K562 (cell line): ENCODE measurements around the gene USF2. TPM values are rescaled to one million over a fixed set of nuclear protein-coding genes. Genes with fewer than 3 reads are reported as not detected.

Experiments
- ATF7 ChIP-seq: fragments of 450-650 bp; IDR thresholded peaks from 2 replicates; pipeline ENCODE4 v1.7.1; 2014; ENCODE audit warnings: mild to moderate bottlenecking, moderate library complexity
- CHD7 ChIP-seq: fragments of 200-600 bp; sonication (generic); IDR thresholded peaks from one replicate; pipeline ENCODE4 v1.6.1; 2012; ENCODE audit warnings: mild to moderate bottlenecking, low read depth, low read length, inconsistent platforms
- FOXK2 ChIP-seq, 2 experiments: fragments of 450-650 bp; IDR thresholded peaks in 1 of 2; conservative IDR thresholded peaks in 1 of 2; 2 replicates each; pipeline ENCODE4 v1.6.1; 2016; ENCODE audit warnings: low read depth in 2 of 2, mild to moderate bottlenecking in 1 of 2
- LEF1 ChIP-seq: fragments of 450-650 bp; IDR thresholded peaks from 2 replicates; pipeline ENCODE4 v1.6.1; 2016; ENCODE audit warnings: mild to moderate bottlenecking
- MYC ChIP-seq, 2 experiments: fragments of 250-450 bp in 1 of 2; sonication (Bioruptor Pico) in 1 of 2; IDR thresholded peaks; 2 replicates each; pipeline versions ENCODE4 v1.5.1 to v1.6.1; 2012 to 2021; ENCODE audit warnings: low read depth in 2 of 2, borderline replicate concordance in 1 of 2, improper control_type of control experiment in 1 of 2, low read length in 1 of 2, mild to moderate bottlenecking in 1 of 2, moderate library complexity in 1 of 2
- POLR2B ChIP-seq: fragments of 450-650 bp; IDR thresholded peaks from 2 replicates; pipeline ENCODE4 v1.6.1; 2018; ENCODE audit warnings: low read depth; ENCODE audit not compliant: partially characterized antibody
- POU5F1 ChIP-seq: fragments of 150-350 bp; IDR thresholded peaks from 2 replicates; pipeline ENCODE4 v1.6.1; 2014; ENCODE audit warnings: borderline replicate concordance, low read length, low read depth, mild to moderate bottlenecking; ENCODE audit not compliant: partially characterized antibody
- ZBED1 ChIP-seq: IDR thresholded peaks from 2 replicates; pipeline ENCODE4 v1.6.1; 2014
- ZC3H11A ChIP-seq: IDR thresholded peaks from 2 replicates; pipeline ENCODE4 v1.6.1; 2012; ENCODE audit warnings: low read depth, low read length, improper control_type of control experiment
- ZNF174 ChIP-seq: fragments of 250-450 bp; sonication (Bioruptor Pico); IDR thresholded peaks from 2 replicates; pipeline ENCODE4 v1.4.0; 2020; ENCODE audit warnings: mild to moderate bottlenecking
- ZNF277 ChIP-seq: fragments of 250-450 bp; sonication (Bioruptor Pico); IDR thresholded peaks from 2 replicates; pipeline ENCODE4 v1.8.0; 2022; ENCODE audit warnings: inconsistent platforms, mild to moderate bottlenecking, moderate library complexity, borderline replicate concordance
- polyA plus RNA-seq, 8 experiments: library from polyadenylated mRNA; depleted of rRNA in 4 of 8; stranded (reverse) in 5 of 8; unstranded in 3 of 8; fragments of >200 nt; fragmentation: Nextera tagmentation in 2 of 8; fragmentation: Illumina TruSeq in 1 of 8; extraction: Ambion mirVana in 2 of 8; extraction: Trizol in 1 of 8; gene quantifications; 2 replicates each; pipeline versions ENCODE4 v1.2.1 to v1.2.3, GENCODE V29; 2011 to 2014; ENCODE audit warnings: inconsistent platforms in 1 of 8, missing spikeins in 1 of 8
- total RNA-seq, 7 experiments: library from RNA; depleted of rRNA in 6 of 7; stranded (reverse); fragments of >200 nt in 6 of 7; fragmentation: Illumina TruSeq in 2 of 7; extraction: Trizol in 2 of 7; gene quantifications; 2 replicates each; pipeline versions ENCODE4 v1.2.1 to v1.2.3, GENCODE V29; 2011 to 2021; ENCODE audit warnings: low replicate concordance in 1 of 7

Gene USF2
- total and polyA plus RNA-seq, 9 of the 15 experiments (the other 6 are each of a cell fraction or from before 2014, with no cell fraction given), result 0.27 to 93.7 (median 58.4) TPM

DNA sequence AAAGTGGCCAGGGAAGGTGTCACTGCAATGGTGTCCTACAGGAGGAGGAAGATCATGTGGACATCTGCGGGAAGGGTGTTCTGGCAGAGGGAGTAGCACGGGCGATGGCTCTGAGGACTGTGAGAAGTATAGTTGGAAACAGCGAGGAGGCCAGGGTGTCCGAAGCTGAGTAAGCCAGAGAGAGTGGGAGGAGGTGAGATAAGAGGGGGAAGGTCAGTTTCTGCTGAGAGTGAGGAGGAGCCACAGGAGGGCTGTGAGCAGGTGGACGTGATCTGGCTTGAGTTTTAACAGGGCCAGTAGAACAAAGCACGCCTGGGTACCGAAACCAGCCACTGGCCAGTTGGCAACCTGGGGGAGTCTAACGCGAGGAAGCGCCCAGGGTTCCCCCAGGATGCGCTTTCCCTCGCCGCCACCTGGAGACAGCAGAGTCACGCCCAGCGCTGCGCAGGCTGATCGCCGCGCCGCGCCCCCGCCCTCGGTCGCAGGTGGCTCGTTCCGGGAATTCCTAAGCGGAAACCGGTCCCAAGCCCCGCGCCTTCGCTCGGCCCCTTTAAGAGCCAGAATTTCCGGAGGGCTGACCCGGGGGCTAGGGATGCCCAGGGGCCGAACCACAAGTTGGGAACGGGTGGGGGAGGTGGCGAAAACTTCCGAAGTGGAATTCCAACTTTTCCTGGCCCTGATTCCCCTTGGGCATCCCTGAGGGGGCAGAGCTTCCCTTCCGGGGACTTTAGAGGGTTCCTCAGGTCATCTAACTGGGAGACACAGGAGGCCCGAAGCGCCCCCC is 21.0 kb upstream of the USF2 start (continued):
- TF ChIP-seq MYC (IDR thresholded peaks at IDR 0.05; ENCODE audit: low read depth, low read length) (peak; percentile 84), MYC (CRISPR knock-in tag; IDR thresholded peaks at IDR 0.05; ENCODE audit: borderline replicate concordance, low read depth) (0 out of 2 replicates have a peak, but pooled peaks have one; percentile 34), FOXK2 (conservative IDR thresholded peaks at IDR 0.05 in 1 of 2, IDR thresholded peaks at IDR 0.05 in 1 of 2; ENCODE audit: low read depth in 2 of 2) (peak in 1 of 2 experiments; percentile 46; a peak in 1 of 4 replicates), ATF7 (no peak), POLR2B (peak; percentile 37), ZNF174 (CRISPR knock-in tag) (no peak), POU5F1 (no peak), ZBED1 (no peak), ZC3H11A (0 out of 2 replicates have a peak, but pooled peaks have one; percentile 10), LEF1 (no peak; the same call in 1 of the 2 replicates), CHD7 (no peak), ZNF277 (CRISPR knock-in tag) (no peak)
